HepG2 (cell line): ENCODE results near the gene CLDN17. TPM values are rescaled to one million over a fixed set of nuclear protein-coding genes. Genes with fewer than 3 reads are reported as not detected.

ENCODE experiments used
- ARID3A ChIP-seq: IDR thresholded peaks from 2 replicates; pipeline ENCODE4 v1.6.1; 2012; ENCODE audit warnings: low read depth, low read length, improper control_type of control experiment
- ATF2 ChIP-seq: sonication (generic); formaldehyde crosslinking; IDR thresholded peaks from 2 replicates; pipeline ENCODE4 v1.4.0; 2020; ENCODE audit warnings: missing genetic modification reagents
- PTBP1 ChIP-seq: fragments of 200-400 bp; formaldehyde crosslinking; IDR thresholded peaks from 2 replicates; pipeline ENCODE4 v1.6.1; 2018; ENCODE audit warnings: low read length, low read depth; ENCODE audit not compliant: poor library complexity, severe bottlenecking
- RXRB ChIP-seq: IDR thresholded peaks from 2 replicates; pipeline ENCODE4 v1.6.1; 2016; ENCODE audit warnings: borderline replicate concordance, missing genetic modification reagents, missing compliant biosample characterization
- STAT5B ChIP-seq: sonication (generic); formaldehyde crosslinking; IDR thresholded peaks from 2 replicates; pipeline ENCODE4 v1.4.0; 2020; ENCODE audit warnings: missing genetic modification reagents
- ZNF24 ChIP-seq: fragments of 450-650 bp; IDR thresholded peaks from 2 replicates; pipeline ENCODE4 v1.6.1; 2017; ENCODE audit warnings: antibody characterized with exemption, mild to moderate bottlenecking
- ZNF407 ChIP-seq: sonication (generic); formaldehyde crosslinking; IDR thresholded peaks from one replicate; pipeline ENCODE4 v1.5.1; 2020; ENCODE audit warnings: mild to moderate bottlenecking, missing genetic modification reagents; ENCODE audit errors: not compliant biosample characterization
- ZNF646 ChIP-seq: sonication (generic); formaldehyde crosslinking; IDR thresholded peaks from 2 replicates; pipeline ENCODE4 v1.9.0; 2021; ENCODE audit warnings: mild to moderate bottlenecking, missing genetic modification reagents
- ZNF724P ChIP-seq: sonication (generic); formaldehyde crosslinking; IDR thresholded peaks from 2 replicates; pipeline ENCODE4 v1.8.0; 2022; ENCODE audit warnings: missing genetic modification reagents, borderline replicate concordance
- polyA plus RNA-seq, 8 experiments: library from polyadenylated mRNA; depleted of rRNA in 3 of 8; stranded (reverse) in 7 of 8; unstranded in 1 of 8; fragments of >200 nt; fragmentation: Illumina TruSeq in 4 of 8; extraction: Trizol in 4 of 8; gene quantifications; 2 replicates each; pipeline versions ENCODE4 v1.2.1 to v1.2.3, GENCODE V29; 2011 to 2016; ENCODE audit warnings: low read depth in 4 of 8, missing spikeins in 1 of 8, mixed read lengths in 1 of 8; ENCODE audit not compliant: insufficient read depth in 1 of 8
- total RNA-seq, 5 experiments: library from RNA; depleted of rRNA; stranded (reverse); fragments of >200 nt; fragmentation: Illumina TruSeq; extraction: Trizol; gene quantifications; 2 replicates each; pipeline ENCODE4 v1.2.3, GENCODE V29; 2016; ENCODE audit warnings: low read depth in 1 of 5

CLDN17 gene
- total and polyA plus RNA-seq, 2 of the 13 experiments (the other 11 are each of a cell fraction or from before 2014, with no cell fraction given) = not detected

- TF ChIP-seq ZNF646 = no peak
- no peak for TF ChIP-seq ZNF24
- TF ChIP-seq ATF2 (CRISPR knock-in tag) = no peak
- no peak for TF ChIP-seq ZNF724P (CRISPR knock-in tag)
- no peak for TF ChIP-seq RXRB (CRISPR knock-in tag)
- no peak for TF ChIP-seq PTBP1
- TF ChIP-seq ARID3A = no peak
- no peak for TF ChIP-seq STAT5B (CRISPR knock-in tag)
- no peak for TF ChIP-seq ZNF407 (CRISPR knock-in tag)
Observed at GRCh38 chr21:30194701-30195299, 28.2 kb upstream of the CLDN17 start (continued).
